LHCN-M2 (cell line): ENCODE measurements around the gene COL21A1. TPM values are rescaled to one million over a fixed set of nuclear protein-coding genes. Genes with fewer than 3 reads are reported as not detected.
A peak's percentile ranks its signal among the peaks of the same experiment; 100 is the strongest.

Experiments
- DNase-seq: peaks from one replicate; pipeline ENCODE4 v3.0.0-alpha.2; 2012; ENCODE audit warnings: low read depth
- total RNA-seq: library from RNA; depleted of rRNA; stranded (reverse); fragments of >200 nt; gene quantifications from 2 replicates; pipeline ENCODE4 v1.2.3, GENCODE V29; 2014

COL21A1 gene
- total RNA-seq, 1 experiment from 2014 or later, result 12.9 TPM

DNA sequence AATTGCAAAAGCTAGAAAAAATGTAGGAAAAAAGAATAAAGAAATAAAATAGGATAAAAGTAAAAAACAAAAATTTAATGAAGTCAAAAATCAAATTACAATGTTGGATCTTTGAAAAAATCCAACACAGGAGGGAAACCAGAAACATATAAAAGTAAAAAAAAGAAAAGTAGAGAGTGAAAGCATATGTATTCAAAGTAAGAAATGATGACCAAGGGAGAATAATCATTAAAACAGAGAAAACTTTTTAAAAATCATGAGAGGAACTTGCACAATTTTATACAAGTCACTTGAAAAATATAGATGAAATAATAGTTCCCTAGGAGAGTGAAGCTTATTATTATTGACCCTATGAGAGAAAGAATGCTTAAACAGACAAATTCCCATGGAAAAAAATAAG is 138.2 kb downstream of the COL21A1 start:
- DNase-seq, result no peak

DNA sequence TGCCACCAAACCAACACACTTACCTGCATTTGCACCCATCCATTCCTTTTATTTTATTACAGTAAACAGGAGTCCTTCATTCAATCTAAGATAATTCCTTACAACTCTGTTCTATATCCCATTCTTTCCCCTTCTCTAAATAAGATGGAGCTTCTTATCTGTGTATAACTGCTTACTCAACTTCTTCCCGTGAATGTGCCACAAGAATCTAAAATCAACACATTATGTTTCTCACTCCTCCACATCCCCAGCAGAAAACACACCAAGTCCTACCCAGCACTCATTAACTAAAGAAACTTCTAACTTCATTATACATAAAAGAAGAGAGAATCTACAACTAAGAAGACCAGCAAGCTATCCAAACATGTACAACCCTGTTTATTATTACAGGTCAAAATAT is 141.1 kb downstream of the COL21A1 start:
- no peak for DNase-seq

DNA sequence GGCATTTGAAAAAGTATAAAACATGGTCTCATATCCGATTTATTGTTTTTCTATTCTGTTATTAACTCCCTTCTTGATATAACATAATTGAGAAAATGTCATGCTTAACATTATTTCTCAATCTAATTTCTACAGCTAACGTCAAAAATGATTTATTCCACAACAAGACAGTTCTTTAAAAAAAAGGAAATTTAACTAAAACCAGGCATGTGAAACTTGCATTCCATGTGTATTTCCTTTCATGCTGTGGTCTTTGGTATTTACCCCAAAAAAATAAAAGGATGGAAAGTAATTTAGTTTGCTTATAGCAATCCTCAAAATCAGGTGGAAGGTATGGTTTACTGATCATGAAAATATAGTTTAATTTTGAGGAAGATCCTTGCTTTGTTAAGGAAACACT is 142.8 kb downstream of the COL21A1 start:
- no peak for DNase-seq

- DNase-seq, result peak; percentile 31
Observed at GRCh38 chr6:56102216-56102615, 145.2 kb downstream of the COL21A1 start.

GRCh38 chr6:56101141-56101553 is 146.2 kb downstream of the COL21A1 start:
- peak; percentile 97 for DNase-seq

- DNase-seq, result no peak
Observed at GRCh38 chr6:56096946-56097621, 150.3 kb downstream of the COL21A1 start.

DNA sequence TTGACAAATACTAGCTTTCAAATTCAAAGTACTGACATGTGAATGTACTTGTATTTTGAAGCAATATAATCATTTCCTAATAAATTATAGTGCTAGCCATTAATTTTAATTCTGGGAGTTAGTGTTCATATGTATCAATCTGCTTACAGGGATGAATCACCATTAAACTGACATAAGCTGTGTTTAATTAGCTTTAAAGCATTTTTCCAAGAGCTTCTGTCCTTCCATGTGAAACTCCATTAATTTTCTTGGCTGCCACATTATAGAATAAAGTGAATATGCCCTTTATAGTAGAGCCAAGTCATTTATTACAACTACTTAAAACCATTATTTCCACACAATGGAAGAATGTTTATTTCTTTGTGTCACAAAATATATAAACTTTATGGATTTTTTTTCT is 150.8 kb downstream of the COL21A1 start:
- no peak for DNase-seq

GRCh38 chr6:56093776-56094175 is 153.6 kb downstream of the COL21A1 start:
- DNase-seq, result no peak

DNA sequence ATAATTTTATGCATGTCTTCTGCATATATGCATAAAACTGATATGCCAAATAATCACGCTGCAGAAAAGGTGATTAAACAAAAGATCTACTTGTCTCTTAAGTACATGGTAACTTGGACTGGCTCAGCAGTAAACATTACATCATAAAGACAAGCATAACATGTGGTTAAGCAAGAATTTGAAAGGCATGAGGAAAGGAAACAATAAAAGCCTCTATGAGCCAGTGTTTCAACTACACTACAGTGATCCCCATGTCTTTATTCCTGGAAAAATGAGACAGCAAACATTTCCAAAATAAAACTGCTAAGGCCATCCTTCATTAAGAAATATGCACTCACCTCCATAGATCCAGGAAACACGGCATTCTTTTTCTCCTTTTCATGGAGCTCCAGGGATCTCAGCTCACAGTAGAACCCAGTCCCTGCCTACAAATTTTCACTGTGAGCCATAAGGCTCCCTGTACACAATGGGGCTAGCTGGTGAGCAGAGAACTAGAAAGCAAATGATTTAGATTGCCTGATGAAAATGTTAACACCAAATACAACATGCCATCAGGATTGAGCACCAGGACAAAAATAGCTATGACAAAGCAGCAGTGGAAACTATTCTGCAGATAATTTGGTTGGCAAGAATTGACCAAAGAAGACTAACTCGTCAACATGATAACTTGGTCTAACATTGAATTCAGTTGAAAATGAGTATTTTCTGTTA is 156.1 kb downstream of the COL21A1 start:
- DNase-seq, result peak; percentile 86

DNA sequence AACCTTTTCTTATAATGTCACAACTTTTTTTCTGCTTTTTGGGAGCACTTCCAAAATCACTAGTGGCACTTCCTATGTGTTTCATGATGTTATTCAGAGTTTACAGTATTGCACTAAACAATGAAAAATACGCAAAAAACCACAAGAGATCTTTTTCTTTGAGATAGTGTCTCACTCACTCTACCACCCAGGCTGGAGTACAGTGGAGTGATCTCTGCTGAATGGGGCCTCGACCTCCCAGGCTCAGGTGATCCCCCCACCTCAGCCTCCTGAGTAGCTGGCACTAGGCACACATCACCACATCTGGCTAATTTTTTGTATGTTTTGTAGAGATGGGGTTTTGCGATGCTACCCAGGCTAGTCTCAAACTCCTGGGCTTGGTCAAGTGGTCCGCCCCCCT is 158.7 kb downstream of the COL21A1 start:
- DNase-seq, result no peak

GRCh38 chr6:56087421-56087820 is 160.0 kb downstream of the COL21A1 start:
- no peak for DNase-seq

- peak; percentile 21 for DNase-seq
Observed at GRCh38 chr6:56079751-56080540, 167.4 kb downstream of the COL21A1 start.

DNA sequence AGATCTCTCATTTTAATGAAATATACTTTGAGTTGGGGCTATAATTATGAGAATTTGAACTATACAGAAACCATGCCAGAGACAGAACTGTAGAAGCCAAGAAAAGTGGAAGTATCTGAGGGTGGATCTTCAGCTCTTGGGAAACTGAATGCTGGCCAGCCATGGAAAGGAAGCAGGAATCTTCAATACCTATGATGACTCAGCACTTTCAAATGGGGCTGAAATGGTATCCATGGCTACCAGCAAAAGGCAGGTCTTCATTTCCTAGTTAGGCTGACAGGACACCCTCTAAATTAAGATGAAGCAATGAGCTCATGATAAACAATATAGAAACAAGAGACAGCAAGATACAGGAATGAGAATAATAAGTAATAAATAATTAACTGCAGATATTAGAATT is 171.3 kb downstream of the COL21A1 start:
- no peak for DNase-seq

DNA sequence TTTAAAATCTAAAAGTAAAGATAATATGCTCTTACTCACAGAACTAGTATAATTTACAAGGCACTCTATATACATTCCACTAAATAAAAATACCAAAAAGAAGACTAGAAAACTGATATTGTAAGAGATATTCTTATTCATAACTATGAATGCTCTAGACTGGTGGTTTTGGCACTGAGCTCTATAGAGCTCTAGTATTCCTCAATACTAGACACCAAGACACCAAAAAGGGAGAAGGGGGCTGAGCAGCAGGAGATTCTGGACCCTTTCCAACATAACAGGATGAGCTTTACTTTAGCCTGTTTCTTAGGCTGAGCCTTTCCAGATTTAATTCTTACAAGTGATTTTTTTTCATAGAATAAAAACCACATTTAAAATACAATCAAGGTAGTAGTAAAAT is 173.6 kb downstream of the COL21A1 start:
- DNase-seq, result peak; percentile 46

- DNase-seq, result peak; percentile 88
Observed at GRCh38 chr6:56073315-56073714, 174.1 kb downstream of the COL21A1 start.

GRCh38 chr6:56072856-56073255 is 174.5 kb downstream of the COL21A1 start:
- peak; percentile 87 for DNase-seq

DNA sequence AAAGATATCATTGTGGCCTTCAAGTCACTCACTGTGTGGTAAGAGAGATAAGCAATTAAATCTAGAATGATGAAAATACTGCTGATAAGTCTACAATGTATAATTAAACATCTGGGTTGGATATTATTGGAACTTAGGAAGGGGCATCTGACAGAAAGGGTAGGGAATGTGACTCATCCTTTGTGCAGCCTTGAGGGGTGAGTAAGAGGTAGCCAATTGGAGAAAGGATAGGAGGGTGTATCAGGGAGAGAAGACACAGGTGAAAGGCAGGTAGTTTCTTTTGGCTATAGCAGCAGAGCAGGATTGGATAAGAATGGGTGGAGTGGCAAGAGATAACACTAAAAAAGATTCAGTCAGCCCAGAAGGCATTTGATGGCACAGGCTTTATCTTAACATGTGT is 182.0 kb downstream of the COL21A1 start:
- no peak for DNase-seq

DNA sequence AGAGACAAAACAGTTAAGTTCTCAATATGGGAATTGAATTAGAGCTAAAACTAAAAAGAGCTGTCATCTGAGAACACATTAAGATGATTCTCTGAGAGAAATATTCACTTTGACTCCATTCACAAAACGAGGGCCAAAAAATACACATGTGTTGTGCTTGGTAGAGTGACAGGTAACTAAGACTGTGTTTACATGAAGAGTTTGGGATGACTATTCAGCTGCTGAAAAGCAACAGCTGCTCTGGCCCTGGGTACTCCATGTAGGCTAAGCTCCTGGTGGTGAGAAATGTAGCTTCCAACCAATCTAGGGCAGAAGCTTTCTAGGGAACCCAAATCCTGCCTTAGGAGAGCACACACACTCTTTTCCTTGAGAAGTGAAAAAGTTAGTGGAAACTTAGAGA is 184.5 kb downstream of the COL21A1 start:
- DNase-seq, result peak; percentile 96

DNA sequence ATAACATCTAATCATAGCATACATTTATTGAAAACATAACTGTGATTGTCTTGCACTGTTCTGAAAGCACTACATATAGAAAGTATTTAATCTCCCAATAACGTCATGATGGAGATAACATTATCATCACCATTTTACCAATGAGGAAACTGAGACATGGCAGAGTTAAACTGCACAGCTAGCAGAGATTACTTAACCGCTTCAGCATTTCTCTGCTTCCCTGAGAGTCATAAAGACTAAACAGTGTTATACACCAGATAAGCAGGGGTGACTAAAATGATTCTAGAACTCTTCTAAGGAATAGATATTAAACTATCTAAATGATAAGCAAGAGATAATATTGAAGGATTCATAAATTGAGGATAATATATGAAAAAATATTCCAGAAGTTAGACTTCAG is 188.7 kb downstream of the COL21A1 start:
- no peak for DNase-seq

DNA sequence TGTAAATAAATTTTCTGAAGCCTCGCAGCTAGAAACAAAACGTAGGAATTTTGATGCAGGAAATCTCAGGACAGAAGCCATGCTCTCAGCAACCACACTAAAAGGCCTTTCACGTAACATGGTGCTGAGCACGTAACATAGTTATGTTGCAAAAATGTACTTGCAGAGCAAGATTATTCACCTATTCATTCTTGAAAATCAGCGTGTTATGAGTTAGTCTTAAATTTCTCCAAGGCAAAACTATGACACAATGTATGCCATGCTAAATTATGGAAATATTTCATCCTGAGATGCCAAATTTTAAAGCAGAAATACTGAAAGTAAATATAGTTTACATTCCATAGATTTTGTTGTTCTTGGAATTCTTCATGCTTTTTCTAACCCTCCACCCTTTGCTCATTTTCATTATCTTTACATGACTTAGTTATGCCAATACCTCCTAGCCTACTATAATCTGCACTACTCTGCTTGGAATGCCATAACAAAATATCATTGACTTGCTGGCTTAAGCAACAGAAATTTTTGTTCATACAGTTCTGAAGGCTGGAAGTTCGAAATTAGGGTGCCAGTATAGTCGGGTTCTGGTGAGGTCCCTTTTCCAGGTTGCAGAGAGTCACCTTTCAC is 192.2 kb downstream of the COL21A1 start:
- no peak for DNase-seq

DNA sequence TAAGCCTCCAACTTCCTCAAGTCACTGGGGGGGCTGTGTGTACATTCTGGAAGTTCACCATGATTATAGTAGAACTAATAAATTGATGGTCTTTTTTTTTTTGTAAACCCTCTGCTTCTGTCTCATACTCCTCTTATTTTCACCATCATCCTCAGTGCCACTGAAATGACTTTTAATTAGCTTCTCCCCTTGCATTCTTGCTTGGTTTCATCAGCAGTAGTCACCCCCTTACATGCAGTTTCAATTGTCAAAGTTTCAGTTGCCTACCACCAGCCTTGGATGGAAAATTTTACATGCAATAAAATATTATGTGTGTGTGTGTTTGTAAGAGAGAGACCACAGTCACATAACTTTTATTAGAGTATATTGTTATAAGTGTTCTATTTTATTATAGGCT is 196.2 kb downstream of the COL21A1 start:
- no peak for DNase-seq
